Measurements from ENCODE around the gene EDN1. TPM values are rescaled to one million over a fixed set of nuclear protein-coding genes. Genes with fewer than 3 reads are reported as not detected.

Gene EDN1
- total and polyA plus RNA-seq, 2 of the 13 experiments (the other 11 are each of a cell fraction or from before 2014, with no cell fraction given), result 0.15 to 1.2 TPM

- TF ChIP-seq MYPOP (CRISPR knock-in tag; IDR thresholded peaks at IDR 0.05), result peak; percentile 96
- TF ChIP-seq EHMT2 (IDR thresholded peaks at IDR 0.05; ENCODE audit: borderline replicate concordance, low read depth, low read length), result no peak
- no peak for TF ChIP-seq CENPT (CRISPR knock-in tag; IDR thresholded peaks at IDR 0.05; ENCODE audit: low read depth)
- no peak for TF ChIP-seq KIAA2018 (CRISPR knock-in tag; IDR thresholded peaks at IDR 0.05; ENCODE audit: borderline replicate concordance)
- no peak for TF ChIP-seq KLF11 (CRISPR knock-in tag; IDR thresholded peaks at IDR 0.05)
- TF ChIP-seq NFE2L1 (CRISPR knock-in tag; IDR thresholded peaks at IDR 0.05; ENCODE audit: borderline replicate concordance), result no peak
- no peak for TF ChIP-seq MTA3 (CRISPR knock-in tag; IDR thresholded peaks at IDR 0.05)
- TF ChIP-seq RAD21 (CRISPR knock-in tag; IDR thresholded peaks at IDR 0.05), result 0 out of 2 replicates have a peak, but pooled peaks have one; percentile 34
- TF ChIP-seq HIVEP1 (CRISPR knock-in tag; IDR thresholded peaks at IDR 0.05), result no peak
Measured at GRCh38 chr6:12289933-12290820, at the start of gene EDN1 (continued).
